ENCODE results near the gene TMEM192.

Gene TMEM192

GRCh38 chr4:165115301-165115700 lies 2.6 kb upstream of the TMEM192 start:
- TF ChIP-seq POLR2AphosphoS5 (IDR thresholded peaks at IDR 0.05; ENCODE audit: low read depth, low read length): no peak
- TF ChIP-seq FOXP2 (optimal IDR thresholded peaks at IDR 0.05; ENCODE audit: borderline replicate concordance, extremely low read depth, extremely low read length, insufficient read depth): no peak
- TF ChIP-seq TAF1 (IDR thresholded peaks at IDR 0.05; ENCODE audit: borderline replicate concordance, insufficient read depth, low read length): no peak
- no peak for TF ChIP-seq SIN3A (IDR thresholded peaks at IDR 0.05; ENCODE audit: borderline replicate concordance, insufficient read depth, low read length)
- TF ChIP-seq REST (IDR thresholded peaks at IDR 0.05; ENCODE audit: insufficient read depth in 1 of 2, low read depth in 2 of 2, low read length in 2 of 2): no peak

DNA sequence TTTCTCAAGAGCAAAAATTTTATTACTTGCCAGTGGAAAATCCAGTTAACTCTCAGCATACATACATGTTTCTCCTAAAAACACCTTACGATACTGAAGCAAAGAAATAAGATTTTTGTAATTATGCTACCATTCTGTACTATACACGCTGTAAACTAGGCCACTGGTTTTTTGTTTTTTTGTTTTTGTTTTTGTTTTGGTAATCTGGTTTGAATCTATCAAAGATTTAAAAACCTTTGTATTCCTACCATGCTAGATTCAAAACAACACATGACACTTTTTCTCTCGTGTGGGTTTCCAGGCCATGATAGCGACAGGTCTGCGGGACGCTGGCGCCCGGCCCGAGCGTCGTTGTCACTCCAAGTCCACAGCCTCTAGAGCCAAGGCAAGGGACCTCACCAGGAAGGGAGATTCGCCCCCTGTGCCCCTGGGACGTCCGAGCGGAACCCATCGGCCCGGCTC lies 723 bp downstream of the TMEM192 start:
- TF ChIP-seq TAF1 (IDR thresholded peaks at IDR 0.05; ENCODE audit: borderline replicate concordance, insufficient read depth, low read length) (no peak), POLR2AphosphoS5 (IDR thresholded peaks at IDR 0.05; ENCODE audit: low read depth, low read length) (no peak), REST (IDR thresholded peaks at IDR 0.05; ENCODE audit: insufficient read depth in 1 of 2, low read depth in 2 of 2, low read length in 2 of 2) (no peak)

- TF ChIP-seq SIN3A (IDR thresholded peaks at IDR 0.05; ENCODE audit: borderline replicate concordance, insufficient read depth, low read length): no peak
- TF ChIP-seq REST (IDR thresholded peaks at IDR 0.05; ENCODE audit: insufficient read depth in 1 of 2, low read depth in 2 of 2, low read length in 2 of 2): no peak
- no peak for TF ChIP-seq TAF1 (IDR thresholded peaks at IDR 0.05; ENCODE audit: borderline replicate concordance, insufficient read depth, low read length)
- no peak for TF ChIP-seq FOXP2 (optimal IDR thresholded peaks at IDR 0.05; ENCODE audit: borderline replicate concordance, extremely low read depth, extremely low read length, insufficient read depth)
- TF ChIP-seq POLR2AphosphoS5 (IDR thresholded peaks at IDR 0.05; ENCODE audit: low read depth, low read length): no peak
Measured at GRCh38 chr4:165106518-165106917, 6.1 kb downstream of the TMEM192 start.

DNA sequence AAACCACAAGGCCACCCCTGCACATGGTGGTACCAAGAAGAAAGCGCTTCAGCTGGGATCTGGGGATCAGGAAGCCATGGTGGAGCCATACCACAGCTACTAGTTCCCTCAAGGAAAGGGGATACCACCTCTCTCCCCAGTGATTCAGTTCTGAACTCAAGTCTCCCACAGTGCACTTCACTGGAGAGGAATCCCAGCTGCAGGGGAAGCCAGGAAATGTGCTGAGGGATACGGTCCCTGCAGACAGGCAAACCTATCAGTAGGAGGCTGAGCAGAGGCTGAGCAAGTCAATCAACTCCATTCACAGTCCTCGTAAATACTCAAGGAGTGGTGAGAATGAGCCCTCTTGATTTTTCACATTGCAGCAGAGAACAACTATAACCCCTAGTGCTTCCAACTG lies 11.0 kb downstream of the TMEM192 start:
- TF ChIP-seq SIN3A (IDR thresholded peaks at IDR 0.05; ENCODE audit: borderline replicate concordance, insufficient read depth, low read length) (no peak), FOXP2 (optimal IDR thresholded peaks at IDR 0.05; ENCODE audit: borderline replicate concordance, extremely low read depth, extremely low read length, insufficient read depth) (no peak), REST (IDR thresholded peaks at IDR 0.05; ENCODE audit: insufficient read depth in 1 of 2, low read depth in 2 of 2, low read length in 2 of 2) (no peak), TAF1 (IDR thresholded peaks at IDR 0.05; ENCODE audit: borderline replicate concordance, insufficient read depth, low read length) (no peak), POLR2AphosphoS5 (IDR thresholded peaks at IDR 0.05; ENCODE audit: low read depth, low read length) (no peak)

GRCh38 chr4:165096776-165097175 lies 15.9 kb downstream of the TMEM192 start:
- no peak for TF ChIP-seq TAF1 (IDR thresholded peaks at IDR 0.05; ENCODE audit: borderline replicate concordance, insufficient read depth, low read length)

Data from PFSK-1 (cell line).